Measurements from ENCODE around the gene SHROOM2.

SHROOM2 gene

GRCh38 chrX:9785944-9786797 is at the start of gene SHROOM2:
Gene SHROOM2 (plus strand): TSS chrX:9786429. CDS start chrX:9786546, 117 bp downstream.
- no peaks in the 10 kb centered on the region for H3K36me3 ChIP-seq (ENCODE audit: insufficient read depth, low read length)
- H3K4me3 ChIP-seq (ENCODE audit: low read depth, low read length): peak within 1 kb of the TSS; percentile 57; the same call in 1 of the 2 replicates
- no peak within 1 kb of the TSS for H3K27ac ChIP-seq (ENCODE audit: low read depth, low read length)
- H3K27me3 ChIP-seq (ENCODE audit: insufficient read depth, low read length): peaks cover 70% of the 10 kb centered on the region
- H3K79me2 ChIP-seq (ENCODE audit: control insufficient read depth, insufficient read depth, low read length, unreplicated experiment): no peaks in the 10 kb centered on the region
- H2AFZ ChIP-seq (ENCODE audit: low read length, unreplicated experiment): no peak within 1 kb of the TSS
- H3K4me1 ChIP-seq (ENCODE audit: control insufficient read depth, insufficient read depth, low read length, unreplicated experiment): no peaks in the 10 kb centered on the region

GRCh38 chrX:9737363-9737762 is 48.9 kb upstream of the SHROOM2 start:
- Histone ChIP-seq H3K36me3 (ENCODE audit: insufficient read depth, low read length) (no peaks in the 10 kb centered on the region), H3K79me2 (ENCODE audit: control insufficient read depth, insufficient read depth, low read length, unreplicated experiment) (no peaks in the 10 kb centered on the region), H3K4me3 (ENCODE audit: low read depth, low read length) (no peak overlapping the region), H2AFZ (ENCODE audit: low read length, unreplicated experiment) (no peak overlapping the region), H3K27me3 (ENCODE audit: insufficient read depth, low read length) (peaks cover 25% of the 10 kb centered on the region), H3K4me1 (ENCODE audit: control insufficient read depth, insufficient read depth, low read length, unreplicated experiment) (no peaks in the 10 kb centered on the region), H3K27ac (ENCODE audit: low read depth, low read length) (no peak overlapping the region)

- no peaks in the 10 kb centered on the region for H3K79me2 ChIP-seq (ENCODE audit: control insufficient read depth, insufficient read depth, low read length, unreplicated experiment)
- H3K27ac ChIP-seq (ENCODE audit: low read depth, low read length): no peak overlapping the region
- no peaks in the 10 kb centered on the region for H3K4me1 ChIP-seq (ENCODE audit: control insufficient read depth, insufficient read depth, low read length, unreplicated experiment)
- H3K27me3 ChIP-seq (ENCODE audit: insufficient read depth, low read length): peaks cover 25% of the 10 kb centered on the region
- H3K4me3 ChIP-seq (ENCODE audit: low read depth, low read length): no peak overlapping the region
- no peaks in the 10 kb centered on the region for H3K36me3 ChIP-seq (ENCODE audit: insufficient read depth, low read length)
- H2AFZ ChIP-seq (ENCODE audit: low read length, unreplicated experiment): no peak overlapping the region
Measured at GRCh38 chrX:9738151-9738550, 48.1 kb upstream of the SHROOM2 start.

- no peaks in the 10 kb centered on the region for H3K36me3 ChIP-seq (ENCODE audit: insufficient read depth, low read length)
- H3K27ac ChIP-seq (ENCODE audit: low read depth, low read length): no peak overlapping the region
- H3K27me3 ChIP-seq (ENCODE audit: insufficient read depth, low read length): peaks cover 25% of the 10 kb centered on the region
- H3K4me3 ChIP-seq (ENCODE audit: low read depth, low read length): no peak overlapping the region
- no peaks in the 10 kb centered on the region for H3K4me1 ChIP-seq (ENCODE audit: control insufficient read depth, insufficient read depth, low read length, unreplicated experiment)
- no peak overlapping the region for H2AFZ ChIP-seq (ENCODE audit: low read length, unreplicated experiment)
- H3K79me2 ChIP-seq (ENCODE audit: control insufficient read depth, insufficient read depth, low read length, unreplicated experiment): no peaks in the 10 kb centered on the region
Measured at GRCh38 chrX:9739130-9739529, 47.1 kb upstream of the SHROOM2 start.

GRCh38 chrX:9745417-9746115 is 40.7 kb upstream of the SHROOM2 start:
- no peaks in the 10 kb centered on the region for H3K79me2 ChIP-seq (ENCODE audit: control insufficient read depth, insufficient read depth, low read length, unreplicated experiment)
- H3K27me3 ChIP-seq (ENCODE audit: insufficient read depth, low read length): no peaks in the 10 kb centered on the region
- no peak overlapping the region for H2AFZ ChIP-seq (ENCODE audit: low read length, unreplicated experiment)
- peaks cover 16% of the 10 kb centered on the region for H3K4me1 ChIP-seq (ENCODE audit: control insufficient read depth, insufficient read depth, low read length, unreplicated experiment)
- H3K27ac ChIP-seq (ENCODE audit: low read depth, low read length): peak overlapping the region; percentile 72
- no peaks in the 10 kb centered on the region for H3K36me3 ChIP-seq (ENCODE audit: insufficient read depth, low read length)
- H3K4me3 ChIP-seq (ENCODE audit: low read depth, low read length): no peak overlapping the region

- Histone ChIP-seq H2AFZ (ENCODE audit: low read length, unreplicated experiment) (peak overlapping the region; percentile 56), H3K4me1 (ENCODE audit: control insufficient read depth, insufficient read depth, low read length, unreplicated experiment) (peaks cover 16% of the 10 kb centered on the region), H3K27me3 (ENCODE audit: insufficient read depth, low read length) (no peaks in the 10 kb centered on the region), H3K27ac (ENCODE audit: low read depth, low read length) (peak overlapping the region; percentile 72), H3K36me3 (ENCODE audit: insufficient read depth, low read length) (no peaks in the 10 kb centered on the region), H3K79me2 (ENCODE audit: control insufficient read depth, insufficient read depth, low read length, unreplicated experiment) (no peaks in the 10 kb centered on the region), H3K4me3 (ENCODE audit: low read depth, low read length) (no peak overlapping the region)
Measured at GRCh38 chrX:9746148-9746888, 39.9 kb upstream of the SHROOM2 start.

GRCh38 chrX:9747644-9748043 is 38.6 kb upstream of the SHROOM2 start:
- no peaks in the 10 kb centered on the region for H3K36me3 ChIP-seq (ENCODE audit: insufficient read depth, low read length)
- H3K27me3 ChIP-seq (ENCODE audit: insufficient read depth, low read length): no peaks in the 10 kb centered on the region
- H3K4me1 ChIP-seq (ENCODE audit: control insufficient read depth, insufficient read depth, low read length, unreplicated experiment): peaks cover 16% of the 10 kb centered on the region
- H3K79me2 ChIP-seq (ENCODE audit: control insufficient read depth, insufficient read depth, low read length, unreplicated experiment): no peaks in the 10 kb centered on the region
- no peak overlapping the region for H3K27ac ChIP-seq (ENCODE audit: low read depth, low read length)
- H2AFZ ChIP-seq (ENCODE audit: low read length, unreplicated experiment): no peak overlapping the region
- H3K4me3 ChIP-seq (ENCODE audit: low read depth, low read length): no peak overlapping the region

- H3K27ac ChIP-seq (ENCODE audit: low read depth, low read length): no peak overlapping the region
Measured at GRCh38 chrX:9749146-9749692, 37.0 kb upstream of the SHROOM2 start.

GRCh38 chrX:9757366-9757765 is 28.9 kb upstream of the SHROOM2 start:
- no peak overlapping the region for H3K27ac ChIP-seq (ENCODE audit: low read depth, low read length)
- no peak overlapping the region for H2AFZ ChIP-seq (ENCODE audit: low read length, unreplicated experiment)
- no peak overlapping the region for H3K4me3 ChIP-seq (ENCODE audit: low read depth, low read length)
- H3K36me3 ChIP-seq (ENCODE audit: insufficient read depth, low read length): no peaks in the 10 kb centered on the region
- no peaks in the 10 kb centered on the region for H3K4me1 ChIP-seq (ENCODE audit: control insufficient read depth, insufficient read depth, low read length, unreplicated experiment)
- H3K27me3 ChIP-seq (ENCODE audit: insufficient read depth, low read length): peaks cover 18% of the 10 kb centered on the region; the same call in 1 of the 2 replicates
- H3K79me2 ChIP-seq (ENCODE audit: control insufficient read depth, insufficient read depth, low read length, unreplicated experiment): no peaks in the 10 kb centered on the region

More at GRCh38 chrX:9749146-9749692, 37.0 kb upstream of the SHROOM2 start:
- Histone ChIP-seq H3K79me2 (ENCODE audit: control insufficient read depth, insufficient read depth, low read length, unreplicated experiment) (no peaks in the 10 kb centered on the region), H3K4me3 (ENCODE audit: low read depth, low read length) (no peak overlapping the region), H2AFZ (ENCODE audit: low read length, unreplicated experiment) (no peak overlapping the region), H3K4me1 (ENCODE audit: control insufficient read depth, insufficient read depth, low read length, unreplicated experiment) (peaks cover 16% of the 10 kb centered on the region), H3K27me3 (ENCODE audit: insufficient read depth, low read length) (peaks cover 5% of the 10 kb centered on the region; the same call in 1 of the 2 replicates), H3K36me3 (ENCODE audit: insufficient read depth, low read length) (no peaks in the 10 kb centered on the region)

GRCh38 chrX:9758021-9758638 is 28.1 kb upstream of the SHROOM2 start:
- no peak overlapping the region for H3K4me3 ChIP-seq (ENCODE audit: low read depth, low read length)
- H2AFZ ChIP-seq (ENCODE audit: low read length, unreplicated experiment): no peak overlapping the region
- no peaks in the 10 kb centered on the region for H3K36me3 ChIP-seq (ENCODE audit: insufficient read depth, low read length)
- peaks cover 25% of the 10 kb centered on the region; the same call in 1 of the 2 replicates for H3K27me3 ChIP-seq (ENCODE audit: insufficient read depth, low read length)
- H3K79me2 ChIP-seq (ENCODE audit: control insufficient read depth, insufficient read depth, low read length, unreplicated experiment): no peaks in the 10 kb centered on the region
- no peaks in the 10 kb centered on the region for H3K4me1 ChIP-seq (ENCODE audit: control insufficient read depth, insufficient read depth, low read length, unreplicated experiment)
- H3K27ac ChIP-seq (ENCODE audit: low read depth, low read length): no peak overlapping the region

All from ACC112 (cell line).